ENCODE data around the gene ADAT2. TPM values are rescaled to one million over a fixed set of nuclear protein-coding genes. Genes with fewer than 3 reads are reported as not detected.

Gene ADAT2
- total and polyA plus RNA-seq, 2 of the 13 experiments (the other 11 are each of a cell fraction or from before 2014, with no cell fraction given) = 10.5 to 18.3 TPM

- TF ChIP-seq GTF3A (CRISPR knock-in tag; conservative IDR thresholded peaks at IDR 0.05) = peak; percentile 100
- TF ChIP-seq ZZZ3 (CRISPR knock-in tag; IDR thresholded peaks at IDR 0.05; ENCODE audit: borderline replicate concordance) = no peak
- peak; percentile 9; the same call in 1 of the 2 replicates for TF ChIP-seq ZNF850 (CRISPR knock-in tag; conservative IDR thresholded peaks at IDR 0.05)
- no peak for TF ChIP-seq ZNF605 (CRISPR knock-in tag; IDR thresholded peaks at IDR 0.05)
- TF ChIP-seq RCOR2 (CRISPR knock-in tag; IDR thresholded peaks at IDR 0.05) = no peak
- TF ChIP-seq FOXK1 (CRISPR knock-in tag; IDR thresholded peaks at IDR 0.05; ENCODE audit: borderline replicate concordance, low read depth) = 0 out of 2 replicates have a peak, but pooled peaks have one; percentile 14
- peak; percentile 32; the same call in 1 of the 2 replicates for TF ChIP-seq KAT8 (CRISPR knock-in tag; IDR thresholded peaks at IDR 0.05)
- TF ChIP-seq ZSCAN22 (CRISPR knock-in tag; IDR thresholded peaks at IDR 0.05) = 0 out of 2 replicates have a peak, but pooled peaks have one; percentile 26
- 0 out of 2 replicates have a peak, but pooled peaks have one; percentile 12 for TF ChIP-seq FOXP4 (CRISPR knock-in tag; IDR thresholded peaks at IDR 0.05)
- peak; percentile 82 for TF ChIP-seq ZNF629 (CRISPR knock-in tag; conservative IDR thresholded peaks at IDR 0.05)
- TF ChIP-seq PITX1 (CRISPR knock-in tag; IDR thresholded peaks at IDR 0.05) = no peak
- TF ChIP-seq ZNF414 (CRISPR knock-in tag; IDR thresholded peaks at IDR 0.05) = no peak
- 0 out of 2 replicates have a peak, but pooled peaks have one; percentile 23 for TF ChIP-seq NR2F2 (IDR thresholded peaks at IDR 0.05; ENCODE audit: borderline replicate concordance, low read depth)
- TF ChIP-seq SSRP1 (CRISPR knock-in tag; IDR thresholded peaks at IDR 0.05) = 0 out of 2 replicates have a peak, but pooled peaks have one; percentile 69
- TF ChIP-seq EEA1 (CRISPR knock-in tag; IDR thresholded peaks at IDR 0.05; ENCODE audit: borderline replicate concordance) = no peak; the same call in 1 of the 2 replicates
- no peak for TF ChIP-seq ZKSCAN5 (CRISPR knock-in tag; IDR thresholded peaks at IDR 0.05)
- TF ChIP-seq ZNF576 (CRISPR knock-in tag; IDR thresholded peaks at IDR 0.05) = no peak
- TF ChIP-seq TP53 (CRISPR knock-in tag; conservative IDR thresholded peaks at IDR 0.05) = no peak
- peak; percentile 52; the same call in 1 of the 2 replicates for TF ChIP-seq ZBTB39 (CRISPR knock-in tag; IDR thresholded peaks at IDR 0.05)
- peak; percentile 14; the same call in 1 of the 2 replicates for TF ChIP-seq ZNF775 (CRISPR knock-in tag; IDR thresholded peaks at IDR 0.05; ENCODE audit: borderline replicate concordance)
- peak; percentile 28; the same call in 1 of the 2 replicates for TF ChIP-seq RARA (CRISPR knock-in tag; IDR thresholded peaks at IDR 0.05)
- TF ChIP-seq SRSF9 (IDR thresholded peaks at IDR 0.05; ENCODE audit: borderline replicate concordance, insufficient read depth, low read depth, low read length, poor library complexity, severe bottlenecking) = no peak
- 0 out of 2 replicates have a peak, but pooled peaks have one; percentile 29 for TF ChIP-seq SMYD3 (CRISPR knock-in tag; IDR thresholded peaks at IDR 0.05)
- TF ChIP-seq ZFP41 (CRISPR knock-in tag; IDR thresholded peaks at IDR 0.05; ENCODE audit: borderline replicate concordance) = no peak
- TF ChIP-seq REL (CRISPR knock-in tag; conservative IDR thresholded peaks at IDR 0.05) = no peak
- TF ChIP-seq ZNF557 (CRISPR knock-in tag; IDR thresholded peaks at IDR 0.05) = no peak; the same call in 1 of the 2 replicates
Observed at GRCh38 chr6:143449714-143450452, 612 bp downstream of the ADAT2 start (continued).
